CD4-positive, alpha-beta T cell treated with Interleukin-21 for 1 hour (primary cell): Measurements from ENCODE around the gene NOVA2.

Source experiments
- DNase-seq: peaks from one replicate; pipeline ENCODE4 v3.0.0-alpha.2; 2020

The NOVA2 gene

DNA sequence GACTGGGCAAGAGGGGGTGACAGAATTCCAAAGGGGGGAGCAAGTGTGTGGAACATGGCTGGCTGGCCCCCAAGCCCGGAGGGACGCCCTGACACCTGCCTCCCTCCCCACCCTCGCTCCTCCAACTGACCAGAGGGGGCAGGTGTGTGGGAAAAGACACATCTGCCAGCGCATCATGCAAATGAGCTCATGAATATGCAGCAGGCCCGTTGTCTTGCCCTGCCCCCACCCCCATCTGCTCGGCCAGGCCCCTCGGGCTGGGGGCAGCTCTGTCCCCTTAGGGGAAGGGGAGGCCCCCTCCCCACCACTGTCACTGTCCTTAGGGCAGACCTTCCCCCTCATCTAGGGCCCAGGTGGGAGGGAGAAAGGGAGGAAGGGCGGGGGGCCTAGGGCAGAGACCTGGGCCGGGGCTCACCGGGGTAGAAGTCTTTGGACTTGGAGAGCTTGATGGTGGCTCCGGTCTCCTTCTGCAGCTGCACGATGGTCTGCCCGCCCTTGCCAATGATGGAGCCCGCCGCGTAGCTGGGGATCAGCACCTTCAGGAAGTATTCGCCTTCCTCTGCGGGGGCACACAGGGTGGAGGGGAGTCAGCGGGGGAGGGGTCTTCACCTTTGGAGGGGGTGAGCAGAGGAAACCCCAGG, 12.9 kb downstream of the NOVA2 start:
- no peak for DNase-seq

DNA sequence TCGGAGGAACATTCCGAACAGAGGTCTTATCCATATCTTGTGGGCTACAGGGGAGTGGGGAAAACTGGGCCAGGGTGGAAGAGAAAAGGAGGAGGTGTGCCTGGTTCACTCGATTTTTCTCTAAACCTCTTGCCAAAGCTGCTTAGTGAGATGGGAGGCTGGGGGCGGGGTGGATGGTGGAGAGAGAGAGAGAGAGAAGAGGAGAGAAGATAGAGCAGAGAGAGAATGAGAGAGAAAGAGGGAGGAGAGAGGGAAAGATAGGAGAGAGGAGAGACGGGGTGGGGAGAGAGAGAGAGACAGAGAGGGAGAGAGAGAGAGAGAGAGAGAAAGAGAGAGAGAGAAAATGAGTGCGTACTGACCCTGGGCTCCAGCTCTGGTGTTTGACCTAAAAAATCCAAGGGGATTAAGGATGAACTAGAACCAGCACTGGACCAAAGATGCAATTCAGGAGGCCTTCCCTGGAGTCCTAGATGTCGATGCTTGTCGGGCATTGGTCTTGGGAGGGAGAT, 14.1 kb downstream of the NOVA2 start:
- no peak for DNase-seq

DNA sequence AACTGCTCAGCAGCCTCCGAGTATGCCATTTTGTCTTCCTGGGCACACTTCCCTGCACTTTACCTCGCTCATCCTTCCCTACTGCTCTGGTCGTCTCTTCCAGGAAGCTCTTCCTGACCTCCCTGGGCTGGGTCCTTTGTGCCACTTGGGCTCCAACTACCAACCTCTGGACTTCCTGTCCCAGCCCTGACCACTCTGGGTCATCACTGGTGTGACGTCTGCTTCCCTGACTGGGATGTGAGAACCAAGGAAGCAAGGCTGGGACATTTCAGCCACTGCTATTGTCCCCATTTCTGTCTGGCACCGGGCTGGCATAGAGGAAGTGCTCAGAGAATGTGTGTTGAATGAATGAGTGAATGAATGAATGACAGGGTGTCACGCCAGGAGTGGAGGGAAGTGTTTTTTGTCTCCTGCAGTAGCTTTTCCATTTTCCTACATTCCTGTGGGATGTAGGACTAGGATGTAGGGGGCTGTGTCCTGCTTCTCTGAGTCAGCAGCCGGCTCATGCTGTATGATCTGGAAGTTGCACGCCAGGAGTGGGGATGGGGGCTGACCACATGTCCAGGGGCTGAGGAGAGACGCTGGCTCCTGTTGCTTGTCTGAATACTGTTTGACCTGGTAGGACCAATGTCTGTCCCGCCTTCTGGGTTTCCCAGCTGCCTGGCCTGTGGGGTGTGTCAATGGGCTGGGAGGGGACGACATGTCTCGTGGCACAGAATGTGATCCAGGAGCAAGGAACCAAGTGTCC, 14.7 kb downstream of the NOVA2 start:
- DNase-seq: no peak

- no peak for DNase-seq
Measured at GRCh38 chr19:45958320-45958719, 15.3 kb downstream of the NOVA2 start.

DNA sequence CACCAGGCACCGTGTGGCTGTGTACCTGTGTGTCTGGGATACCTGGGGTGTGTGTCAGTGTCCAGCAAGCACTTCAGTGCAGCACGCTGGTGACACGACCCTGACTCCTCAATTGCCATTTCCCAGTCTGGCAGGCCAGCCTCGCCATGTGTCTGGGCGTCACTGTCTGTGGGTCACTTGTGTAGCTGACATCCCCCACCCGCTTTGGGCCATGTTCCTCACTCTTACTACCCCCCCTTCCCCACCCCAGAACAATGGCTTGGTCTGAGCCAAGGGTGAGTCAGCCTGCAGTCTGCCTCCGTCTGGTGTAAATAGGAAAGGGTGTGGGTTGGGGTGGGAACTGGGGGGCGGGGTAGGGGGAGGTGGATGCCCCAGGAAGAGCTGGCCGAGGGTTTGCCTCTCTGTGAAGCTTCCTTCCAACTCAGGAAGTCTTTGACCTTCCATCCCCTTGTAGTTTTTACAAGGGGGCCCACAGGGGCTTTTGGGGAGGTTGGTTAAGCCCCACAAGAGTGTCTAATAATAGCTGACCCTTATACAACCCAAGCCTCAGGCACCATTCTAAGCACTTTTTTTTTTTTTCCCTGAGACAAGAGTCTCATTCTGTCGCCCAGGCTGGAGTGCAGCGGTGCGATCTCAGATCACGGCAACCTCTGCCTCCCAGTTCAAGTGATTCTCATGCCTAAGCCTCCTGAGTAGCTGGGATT, 17.6 kb downstream of the NOVA2 start:
- no peak for DNase-seq

GRCh38 chr19:45954156-45954555, 19.5 kb downstream of the NOVA2 start:
- DNase-seq: no peak

GRCh38 chr19:45953676-45954075, 20.0 kb downstream of the NOVA2 start:
- DNase-seq: no peak

DNA sequence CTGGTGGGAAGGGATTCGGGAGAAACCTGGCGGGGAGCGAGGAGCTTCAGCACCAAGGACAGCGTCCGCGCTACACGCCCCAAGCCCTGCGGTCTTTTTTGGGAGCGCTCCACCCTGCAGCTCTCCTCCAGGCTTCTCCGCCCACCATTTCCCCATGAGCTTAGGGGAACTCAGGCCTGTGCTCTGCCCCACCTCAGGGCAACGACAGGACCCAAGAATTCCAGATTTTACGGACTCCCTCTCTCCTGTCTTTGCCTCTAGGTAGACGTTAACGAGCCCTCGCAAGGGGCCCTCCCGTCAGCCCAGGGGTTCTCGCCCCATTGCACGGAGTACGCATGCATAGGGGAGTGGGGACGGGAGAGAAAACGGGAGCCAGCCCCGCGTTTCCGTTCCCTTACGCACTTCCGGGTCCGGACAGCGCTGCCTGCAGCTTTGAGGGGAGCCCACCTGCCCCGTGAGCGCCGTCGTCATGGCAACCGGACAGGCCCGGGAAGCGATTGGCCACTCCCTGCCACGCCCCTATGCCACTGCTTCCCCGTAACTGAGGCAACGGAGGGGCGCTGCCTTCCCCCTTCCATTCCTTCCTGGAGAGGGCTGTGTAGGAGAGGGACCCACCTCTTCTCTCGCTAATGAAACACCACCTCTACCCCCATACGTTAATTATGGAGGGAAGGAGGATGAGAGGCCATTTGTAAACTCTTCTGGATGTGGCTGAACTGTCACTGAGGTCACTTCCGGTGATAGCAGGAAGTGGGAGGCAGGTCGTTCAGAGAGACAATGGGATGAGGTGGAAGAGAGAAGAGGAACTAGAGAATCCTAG, 20.8 kb downstream of the NOVA2 start:
- peak; percentile 13 for DNase-seq

GRCh38 chr19:45952341-45952685, 21.4 kb downstream of the NOVA2 start:
- DNase-seq: no peak

- no peak for DNase-seq
Measured at GRCh38 chr19:45947926-45948325, 25.7 kb downstream of the NOVA2 start.

GRCh38 chr19:45940515-45940805, 33.2 kb downstream of the NOVA2 start:
- DNase-seq: no peak

DNA sequence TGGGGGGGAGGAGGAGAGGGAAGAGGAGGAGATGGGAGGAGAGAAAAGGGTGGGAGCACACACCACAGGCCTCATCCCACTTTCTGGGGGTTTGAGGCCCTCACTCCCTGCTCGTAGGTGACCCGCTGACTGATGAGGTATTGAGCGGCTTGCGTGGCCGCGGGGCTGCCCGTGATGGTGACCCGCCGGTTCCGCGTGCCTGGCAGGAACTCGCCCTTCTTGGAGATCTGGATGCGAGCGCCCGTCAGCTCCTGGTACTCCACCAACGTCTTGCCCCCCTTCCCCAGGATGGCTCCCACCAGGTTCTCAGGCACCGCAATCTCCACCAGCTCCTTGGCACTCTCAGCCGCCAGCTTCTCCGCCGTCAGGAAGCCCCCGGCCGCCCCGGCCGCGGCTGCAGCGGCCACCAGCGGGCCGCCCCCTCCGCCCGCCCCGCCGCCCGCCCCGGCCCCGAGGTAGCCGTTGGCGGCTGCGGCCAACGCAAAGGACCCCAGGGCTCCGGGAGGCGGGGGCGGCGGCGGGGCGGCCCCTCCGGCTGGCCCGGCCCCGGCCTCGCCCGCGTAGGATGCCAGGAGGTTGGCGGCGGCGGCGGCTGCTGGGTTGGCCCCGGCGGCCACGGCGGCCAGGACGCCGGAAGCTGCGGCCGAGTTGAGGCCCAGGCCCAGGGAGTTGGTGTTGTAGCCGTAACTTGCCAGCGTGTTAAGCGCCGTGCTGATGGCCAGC, 33.7 kb downstream of the NOVA2 start:
- no peak for DNase-seq

GRCh38 chr19:45938733-45939319, 34.8 kb downstream of the NOVA2 start:
- DNase-seq: no peak

DNA sequence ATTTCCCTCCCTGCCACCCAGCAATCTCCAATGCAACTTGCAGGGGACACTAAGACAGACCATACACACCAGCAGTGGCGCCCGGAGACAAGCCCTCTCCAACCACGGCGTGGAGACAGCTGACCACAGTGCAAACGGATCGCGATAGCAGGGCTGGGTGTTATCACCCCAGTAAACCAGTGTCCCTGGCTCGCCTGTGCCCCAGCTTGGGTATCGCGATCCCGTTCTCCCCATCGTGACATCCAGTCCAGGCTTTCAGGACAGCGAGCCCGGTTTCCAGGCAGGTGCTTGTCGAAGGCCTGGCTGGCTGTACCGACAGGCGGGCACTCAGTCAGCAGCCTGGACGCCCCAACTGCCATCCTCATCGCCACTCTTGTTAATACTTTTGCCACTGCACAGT, 38.4 kb downstream of the NOVA2 start:
- no peak for DNase-seq

DNA sequence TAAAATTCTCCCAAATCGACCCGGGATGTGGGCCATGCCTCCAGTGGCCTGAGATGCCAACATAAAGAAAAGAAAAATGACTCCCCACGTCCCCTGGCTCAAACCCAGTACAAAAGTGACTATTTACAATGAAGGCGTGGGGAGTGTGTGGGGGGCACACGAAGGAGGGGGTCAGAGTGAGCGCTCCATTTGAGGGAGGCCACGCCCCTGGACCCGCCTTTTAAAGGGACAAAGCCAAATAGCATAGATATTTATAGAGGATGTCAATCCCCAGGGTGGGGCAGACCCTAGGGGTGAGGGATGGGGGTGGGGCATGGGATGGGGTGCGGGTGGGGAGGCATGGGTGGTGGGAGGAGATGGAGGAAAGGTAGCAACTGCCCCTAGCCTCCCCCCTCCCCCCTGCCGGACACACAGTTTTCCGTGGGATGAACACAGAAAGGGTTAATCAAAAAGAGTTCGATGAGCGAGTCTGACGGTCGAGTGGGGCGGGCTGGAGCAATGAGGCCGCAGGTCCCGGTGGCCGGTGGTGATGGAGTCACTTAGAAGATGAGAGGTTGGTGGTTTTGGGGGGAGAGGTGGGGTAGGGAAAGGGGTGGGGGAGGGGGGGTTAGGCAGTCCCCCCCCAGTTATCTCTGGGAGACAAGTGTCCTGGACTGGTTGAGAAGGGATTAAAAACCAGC, 39.0 kb downstream of the NOVA2 start:
- no peak for DNase-seq

DNA sequence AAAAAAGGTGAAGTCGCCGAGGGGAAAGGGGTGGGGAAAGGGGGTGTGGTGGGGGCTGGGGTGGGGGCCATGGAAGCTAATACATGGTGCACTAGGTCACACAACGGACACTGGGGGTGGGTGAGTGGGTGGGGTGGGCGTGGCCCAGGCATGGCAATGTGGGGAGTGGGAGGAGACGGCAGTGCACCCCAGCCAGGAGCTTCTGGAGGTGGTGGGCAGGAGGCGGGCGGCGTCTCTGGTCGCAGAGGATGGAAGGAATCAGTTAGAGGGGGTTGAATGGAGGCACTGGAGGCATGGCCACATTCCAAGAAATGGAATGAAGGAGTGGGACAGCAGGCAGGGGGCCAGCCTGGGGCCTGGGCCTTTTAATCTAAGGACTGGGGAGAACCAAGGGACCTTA, 39.9 kb downstream of the NOVA2 start:
- DNase-seq: no peak

DNA sequence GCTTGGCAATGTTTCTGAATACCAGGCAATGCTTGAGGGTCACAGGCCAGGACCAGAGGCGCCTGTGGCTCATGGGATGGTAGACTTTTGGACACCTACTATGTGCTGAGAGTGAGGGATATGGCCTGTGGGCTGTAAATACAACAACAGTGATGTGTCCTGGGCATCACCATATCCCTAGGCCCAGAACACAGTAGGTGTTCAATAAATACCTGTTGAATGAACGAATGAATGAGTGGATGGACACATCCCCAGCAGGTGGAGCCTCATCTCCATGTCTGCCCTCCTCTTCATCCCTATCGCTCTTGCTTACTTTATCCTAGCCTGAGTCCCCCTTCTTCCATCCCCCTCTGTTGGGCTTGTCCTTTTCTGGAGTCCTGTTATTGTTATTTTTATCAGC, 42.6 kb downstream of the NOVA2 start:
- DNase-seq: no peak

DNA sequence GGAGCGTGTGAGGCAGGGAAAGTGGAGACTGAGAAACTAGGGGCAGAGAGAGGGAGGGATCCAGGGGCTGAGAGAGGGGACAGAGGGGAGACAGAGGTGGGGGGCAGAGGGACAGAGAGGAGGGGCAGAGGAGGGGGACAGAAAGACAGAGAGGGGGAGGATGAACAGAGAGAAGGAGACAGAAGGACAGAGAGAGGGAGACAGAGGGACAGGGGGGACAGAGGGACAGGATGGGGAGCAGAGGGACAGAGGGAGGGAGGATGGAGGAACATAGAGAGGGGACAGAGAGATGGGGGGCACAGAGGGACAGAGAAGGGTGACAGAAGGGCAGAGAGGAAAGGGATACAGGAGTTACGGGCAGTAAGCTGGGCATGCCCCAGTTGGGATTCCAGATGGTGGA, 44.4 kb downstream of the NOVA2 start:
- DNase-seq: no peak

DNA sequence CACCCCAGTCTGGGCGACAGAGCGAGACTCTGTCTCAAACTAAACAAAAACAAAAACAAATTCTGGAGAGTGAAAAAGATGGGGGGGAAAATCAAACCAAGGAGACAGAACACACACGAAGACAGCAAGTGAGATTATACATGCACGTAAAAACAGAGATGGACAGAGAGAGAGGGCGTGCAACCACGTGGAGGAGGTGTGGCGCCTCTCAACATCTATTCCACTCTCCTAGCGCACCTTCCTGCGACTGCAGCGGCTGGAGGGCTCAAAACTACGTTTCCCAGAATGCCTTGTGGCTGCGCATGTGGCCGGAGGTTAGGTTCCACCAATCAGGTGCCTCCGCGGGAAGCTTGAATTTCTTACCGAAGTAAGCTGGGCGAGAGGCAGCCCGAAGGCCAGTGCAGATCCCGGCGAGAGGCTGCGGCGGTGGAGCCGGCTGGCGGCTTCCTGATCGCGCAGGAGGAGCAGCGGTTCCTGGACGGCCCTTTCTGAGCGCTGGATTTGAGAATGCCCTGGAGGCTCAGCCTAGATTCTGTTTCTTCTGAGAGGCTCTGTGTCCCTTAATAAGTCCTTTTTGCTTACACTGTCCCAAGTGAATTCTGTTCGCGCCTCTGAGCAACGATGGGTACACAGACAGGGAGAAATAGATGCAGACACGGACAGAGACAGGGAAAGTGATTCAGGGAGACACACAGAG, 46.0 kb downstream of the NOVA2 start:
- DNase-seq: peak; percentile 93

DNA sequence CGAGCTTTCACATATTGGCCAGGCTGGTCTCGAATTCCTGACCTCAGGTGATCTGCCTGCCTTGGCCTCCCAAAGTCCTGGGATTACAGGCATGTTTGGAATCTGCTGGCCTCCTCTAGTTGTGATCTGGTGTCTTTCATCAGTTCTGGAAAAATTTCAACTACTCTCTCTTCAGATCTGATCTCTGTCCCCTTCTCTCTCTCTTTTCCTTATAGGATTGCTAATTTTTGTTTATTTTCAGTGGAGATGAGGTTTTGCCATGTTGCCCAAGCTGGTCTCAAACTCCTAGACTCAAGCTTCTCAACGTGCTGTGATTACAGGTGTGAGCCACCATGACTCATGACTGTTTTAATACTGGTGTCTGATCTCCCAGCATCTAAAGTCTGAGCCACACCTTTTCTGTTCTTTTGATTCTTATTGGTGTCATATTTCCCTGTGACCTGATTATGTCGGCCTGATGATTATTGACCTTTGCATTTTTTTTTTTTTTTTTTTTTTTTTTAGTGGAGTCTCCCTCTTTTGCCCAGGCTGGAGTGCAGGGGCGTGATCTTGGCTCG, 48.7 kb downstream of the NOVA2 start:
- DNase-seq: no peak

DNA sequence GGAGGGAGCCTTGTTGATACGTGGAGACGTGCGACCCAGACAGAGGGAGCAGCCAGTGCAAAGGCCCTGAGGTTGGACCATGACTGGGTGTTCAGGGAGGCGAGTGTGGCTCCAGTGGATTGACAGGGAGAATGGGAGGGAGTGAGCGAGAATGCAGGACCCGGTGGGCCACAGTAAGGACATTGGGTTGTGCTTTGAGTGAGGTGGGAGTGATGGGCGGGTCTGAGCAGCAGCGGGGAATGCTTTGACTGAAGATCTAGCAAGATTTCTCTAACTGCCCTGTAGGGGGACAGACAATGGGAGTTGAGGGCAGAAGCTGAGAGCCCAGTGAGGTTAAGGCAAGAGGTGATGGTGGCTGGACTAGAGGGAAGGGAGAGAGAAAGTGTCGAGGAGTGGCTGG, 51.4 kb downstream of the NOVA2 start:
- DNase-seq: no peak
